AG04450 (cell line): Measurements from ENCODE around the gene MAPK7. TPM values are rescaled to one million over a fixed set of nuclear protein-coding genes. Genes with fewer than 3 reads are reported as not detected.

Experiments
- CTCF ChIA-PET: fragments of 300-600, 350-600 bp; formaldehyde crosslinking; extraction: SDS; loops from one replicate; lab custom pipeline; 2022; ENCODE audit warnings: antibody characterized with exemption, inconsistent platforms; lab: Charles Lee
- POLR2A ChIA-PET: fragments of 350-600 bp; formaldehyde crosslinking; extraction: SDS; loops from one replicate; lab custom pipeline; 2021; ENCODE audit warnings: antibody characterized with exemption, inconsistent platforms; lab: Yijun Ruan, JAX
- DNase-seq: peaks from one replicate; pipeline ENCODE4 v3.0.0-alpha.2; 2011; ENCODE audit warnings: low read depth, low spot score
- H3K27ac ChIP-seq: one replicate; pipeline ENCODE4 v1.5.1; 2012; ENCODE audit warnings: low read depth, low read length, control low read depth
- H3K27me3 ChIP-seq: one replicate; pipeline ENCODE4 v1.6.0; 2012; ENCODE audit warnings: low read length; ENCODE audit not compliant: control insufficient read depth, insufficient read depth
- H3K4me3 ChIP-seq: 2 replicates; pipeline ENCODE4 v1.5.1; 2011; ENCODE audit warnings: mild to moderate bottlenecking, low read depth, low read length, control low read depth
- H3K9me3 ChIP-seq: 2 replicates; pipeline ENCODE4 v1.5.1; 2012; ENCODE audit warnings: low read length; ENCODE audit not compliant: control insufficient read depth, insufficient read depth
- polyA plus RNA-seq: library from polyadenylated mRNA; depleted of rRNA; stranded (reverse); fragments of >200 nt; gene quantifications from 2 replicates; pipeline ENCODE4 v1.2.3, GENCODE V29; 2011
- TF ChIP-seq, protein P1 (sequence below): IDR thresholded peaks from 2 replicates; pipeline ENCODE4 v1.5.1; 2011; ENCODE audit warnings: low read depth, low read length, control low read depth, inconsistent platforms

MAPK7 gene
- polyA plus RNA-seq, 1 experiment: 6.2 TPM

DNA sequence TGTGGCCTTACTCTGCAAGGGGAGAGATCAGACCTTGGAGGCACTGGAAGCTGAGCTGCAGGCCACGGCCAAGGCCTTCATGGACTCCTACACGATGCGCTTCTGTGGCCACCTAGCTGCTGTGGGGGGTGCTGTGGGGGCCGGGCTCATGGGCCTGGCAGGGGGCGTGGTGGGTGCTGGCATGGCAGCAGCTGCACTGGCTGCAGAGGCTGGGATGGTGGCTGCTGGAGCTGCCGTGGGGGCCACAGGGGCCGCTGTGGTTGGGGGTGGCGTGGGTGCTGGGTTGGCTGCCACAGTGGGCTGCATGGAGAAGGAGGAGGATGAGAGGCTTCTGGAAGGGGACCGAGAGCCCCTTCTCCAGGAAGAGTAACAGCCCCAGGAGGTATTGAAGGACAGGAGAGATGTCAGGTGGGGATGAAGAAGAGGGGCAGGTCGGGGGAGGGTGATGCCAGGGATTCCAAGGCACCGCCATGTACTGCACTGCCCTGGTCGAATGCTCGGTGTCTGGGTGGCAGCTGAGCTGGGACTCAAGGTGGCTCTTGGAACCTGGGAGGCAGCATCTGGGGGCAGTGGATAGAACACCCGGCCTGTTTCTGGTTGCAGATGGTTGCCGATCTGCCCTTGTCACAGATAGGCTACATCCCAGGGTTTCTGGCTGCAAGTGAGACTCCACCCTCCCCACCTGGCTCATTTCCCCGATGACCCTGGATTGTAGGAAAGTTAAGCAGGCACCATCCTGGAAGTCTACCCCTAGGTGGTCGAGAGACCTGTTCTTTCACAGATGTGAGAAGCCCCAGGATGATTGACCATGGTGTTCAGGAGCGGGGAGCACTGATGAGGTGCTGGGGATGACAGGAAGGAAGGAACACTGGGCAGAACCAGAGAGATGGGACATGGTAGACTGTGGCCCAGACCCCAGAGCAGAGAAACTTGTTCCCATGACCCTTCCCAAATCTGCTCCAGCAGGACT lies 37.8 kb downstream of the MAPK7 start:
- no peak overlapping the region for H3K27ac ChIP-seq
- no peaks in the 10 kb centered on the region; the same call in 1 of the 2 replicates for H3K9me3 ChIP-seq
- DNase-seq: no peak
- ChIA-PET POLR2A (no interaction called here), CTCF (interaction anchor here (0.6 kb wide), 1 partner anchor 25 kb away, joined by 3 read pairs; no protein-coding TSS in a partner anchor)
- no peaks in the 10 kb centered on the region for H3K27me3 ChIP-seq
- TF ChIP-seq, protein P1, sequence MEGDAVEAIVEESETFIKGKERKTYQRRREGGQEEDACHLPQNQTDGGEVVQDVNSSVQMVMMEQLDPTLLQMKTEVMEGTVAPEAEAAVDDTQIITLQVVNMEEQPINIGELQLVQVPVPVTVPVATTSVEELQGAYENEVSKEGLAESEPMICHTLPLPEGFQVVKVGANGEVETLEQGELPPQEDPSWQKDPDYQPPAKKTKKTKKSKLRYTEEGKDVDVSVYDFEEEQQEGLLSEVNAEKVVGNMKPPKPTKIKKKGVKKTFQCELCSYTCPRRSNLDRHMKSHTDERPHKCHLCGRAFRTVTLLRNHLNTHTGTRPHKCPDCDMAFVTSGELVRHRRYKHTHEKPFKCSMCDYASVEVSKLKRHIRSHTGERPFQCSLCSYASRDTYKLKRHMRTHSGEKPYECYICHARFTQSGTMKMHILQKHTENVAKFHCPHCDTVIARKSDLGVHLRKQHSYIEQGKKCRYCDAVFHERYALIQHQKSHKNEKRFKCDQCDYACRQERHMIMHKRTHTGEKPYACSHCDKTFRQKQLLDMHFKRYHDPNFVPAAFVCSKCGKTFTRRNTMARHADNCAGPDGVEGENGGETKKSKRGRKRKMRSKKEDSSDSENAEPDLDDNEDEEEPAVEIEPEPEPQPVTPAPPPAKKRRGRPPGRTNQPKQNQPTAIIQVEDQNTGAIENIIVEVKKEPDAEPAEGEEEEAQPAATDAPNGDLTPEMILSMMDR: no peak
- no peak overlapping the region for H3K4me3 ChIP-seq

DNA sequence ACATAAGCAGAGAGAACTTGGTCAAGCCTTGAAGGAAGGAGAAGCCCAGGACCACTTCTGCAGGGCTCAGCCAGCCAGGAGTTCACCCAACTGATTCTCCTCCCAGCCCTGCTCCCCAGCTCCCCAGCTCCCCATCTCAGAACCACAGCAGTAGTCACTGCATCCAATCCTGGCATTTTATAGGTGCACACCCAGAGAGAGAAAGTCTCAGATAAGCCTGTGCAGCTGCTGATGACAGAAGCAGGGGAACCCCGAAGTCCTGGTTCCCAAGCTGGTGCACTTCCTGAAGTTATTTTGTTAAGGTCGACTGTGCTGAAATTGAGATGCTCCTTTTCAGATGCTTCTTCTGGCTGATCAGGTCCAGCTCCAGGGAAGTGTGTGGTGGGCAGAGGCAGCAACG lies 39.3 kb downstream of the MAPK7 start:
- no peaks in the 10 kb centered on the region for H3K27me3 ChIP-seq
- DNase-seq: no peak
- H3K4me3 ChIP-seq: no peak overlapping the region
- TF ChIP-seq, protein P1: no peak
- no peaks in the 10 kb centered on the region for H3K9me3 ChIP-seq
- ChIA-PET POLR2A (no interaction called here), CTCF (no interaction called here)
- no peak overlapping the region for H3K27ac ChIP-seq

DNA sequence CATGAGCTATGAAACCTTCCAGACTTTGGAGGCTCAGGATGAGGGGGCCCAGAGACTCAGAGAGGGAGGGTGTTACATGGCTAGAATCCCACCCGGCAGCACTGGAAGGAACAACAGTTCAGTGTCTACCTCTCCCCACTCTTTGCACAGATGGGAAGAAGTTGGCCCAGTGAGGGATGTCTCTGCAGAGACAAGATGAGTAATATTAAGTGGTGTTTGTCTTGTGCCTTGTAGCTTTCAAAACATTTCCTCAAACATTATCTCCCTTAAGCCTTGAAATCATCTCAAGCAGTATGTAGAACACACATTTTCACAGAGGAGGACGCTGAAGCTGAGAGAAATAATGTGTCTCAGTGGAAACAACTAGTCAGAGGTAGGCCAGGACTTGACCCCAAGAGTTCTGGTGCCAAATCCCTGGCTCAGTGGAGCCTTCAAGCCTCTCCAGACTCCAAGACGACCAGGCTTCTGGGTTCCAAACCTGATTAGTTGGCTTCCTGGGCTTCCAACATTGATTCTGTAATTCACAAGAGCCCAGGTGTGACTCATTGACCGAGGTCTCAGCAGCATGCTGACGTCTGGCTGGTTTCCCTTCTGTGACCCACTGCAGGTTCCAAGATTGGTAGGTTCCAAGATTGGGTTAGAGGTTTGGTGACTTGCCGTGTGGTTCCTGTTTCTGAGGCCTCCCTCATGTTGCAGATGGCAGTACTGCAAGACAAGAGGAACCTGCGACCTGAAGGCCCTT lies 40.1 kb downstream of the MAPK7 start:
- no peaks in the 10 kb centered on the region for H3K27me3 ChIP-seq
- no peaks in the 10 kb centered on the region for H3K9me3 ChIP-seq
- H3K4me3 ChIP-seq: no peak overlapping the region
- DNase-seq: no peak
- no peak overlapping the region for H3K27ac ChIP-seq
- TF ChIP-seq, protein P1: 0 out of 2 replicates have a peak, but pooled peaks have one; percentile 3
- ChIA-PET POLR2A (no interaction called here), CTCF (no interaction called here)

DNA sequence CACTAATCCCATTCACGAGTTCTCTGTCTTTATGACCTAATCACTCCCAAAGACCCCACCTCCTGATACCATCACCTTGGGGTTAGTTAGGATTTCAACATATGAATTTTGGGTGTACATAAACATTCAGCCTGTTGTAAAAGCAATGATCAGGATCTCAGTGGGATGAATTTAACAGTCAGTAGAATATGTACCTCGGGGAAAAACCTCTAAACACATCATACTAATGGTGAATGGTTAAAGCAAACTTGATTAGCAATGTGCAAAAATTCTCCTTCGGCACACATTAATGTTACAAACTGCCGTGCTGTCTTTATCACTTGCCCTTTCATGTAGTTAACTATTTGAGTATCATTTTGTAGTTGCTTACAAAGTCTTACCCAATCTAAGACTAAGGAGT lies 42.9 kb downstream of the MAPK7 start:
- ChIA-PET POLR2A (no interaction called here), CTCF (interaction anchor here (0.6 kb wide), 1 partner anchor 25 kb away, joined by 3 read pairs; no protein-coding TSS in a partner anchor)
- H3K27ac ChIP-seq: no peak overlapping the region
- H3K9me3 ChIP-seq: 0 out of 2 replicates have a peak, but pooled peaks cover 2% of the 10 kb centered on the region
- H3K4me3 ChIP-seq: no peak overlapping the region
- TF ChIP-seq, protein P1: no peak
- no peaks in the 10 kb centered on the region for H3K27me3 ChIP-seq
- DNase-seq: no peak
